NCI-H2196 (cell line): ENCODE data around the gene ELF5.

Experiments used
- DNase-seq: peaks from one replicate; lab custom pipeline; 2025; ENCODE audit not compliant: unreplicated experiment; lab: John Stamatoyannopoulos, UW

The ELF5 gene

DNA sequence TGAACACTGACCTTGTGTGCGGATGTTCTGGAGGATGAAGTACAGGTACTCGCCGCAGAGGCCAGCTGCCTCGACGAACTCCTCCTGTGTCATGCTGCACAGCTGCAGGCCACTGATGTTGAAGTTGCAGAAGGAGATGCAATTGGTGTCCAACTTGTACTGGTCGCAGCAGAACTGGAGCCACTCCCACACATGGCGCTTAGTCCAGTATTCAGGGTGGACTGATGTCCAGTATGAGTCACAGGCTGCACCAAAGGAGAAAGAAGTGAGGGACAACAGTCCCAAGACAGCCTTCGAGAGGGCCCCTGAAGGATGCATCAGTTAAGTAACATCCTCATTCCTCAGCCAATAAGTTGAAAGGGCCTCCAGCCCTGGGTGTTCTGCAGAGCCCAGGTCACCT lies 20.1 kb downstream of the ELF5 start:
- DNase-seq: no peak

DNA sequence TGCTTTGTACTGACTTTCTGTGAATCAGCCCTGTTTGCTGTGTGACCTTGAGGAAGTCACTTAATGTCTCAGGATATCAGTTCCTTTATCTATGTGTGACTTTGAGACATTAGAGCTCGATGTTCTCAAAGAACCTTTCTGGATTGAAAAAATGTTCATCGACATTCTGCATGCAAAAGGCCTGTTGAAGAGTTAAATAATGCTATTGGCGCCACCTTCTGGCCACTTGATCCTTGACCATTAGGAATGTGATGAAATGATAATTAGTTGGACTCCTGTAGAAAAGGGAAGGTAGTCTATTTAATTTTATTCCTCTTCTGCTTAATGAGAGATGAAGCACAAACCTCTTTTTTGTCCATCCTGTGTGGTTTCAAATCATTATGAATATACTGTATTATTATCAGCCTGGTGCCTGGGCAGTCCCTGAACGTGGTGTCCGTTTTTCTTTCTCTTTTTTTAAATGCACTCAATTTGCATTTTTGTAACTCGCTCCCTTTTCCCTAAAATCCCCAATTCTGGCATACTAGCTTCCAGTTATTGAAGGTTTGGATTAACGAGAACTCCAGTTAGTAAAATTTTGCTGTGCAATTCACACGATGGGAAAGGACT lies 20.7 kb downstream of the ELF5 start:
- DNase-seq: peak; percentile 78

DNA sequence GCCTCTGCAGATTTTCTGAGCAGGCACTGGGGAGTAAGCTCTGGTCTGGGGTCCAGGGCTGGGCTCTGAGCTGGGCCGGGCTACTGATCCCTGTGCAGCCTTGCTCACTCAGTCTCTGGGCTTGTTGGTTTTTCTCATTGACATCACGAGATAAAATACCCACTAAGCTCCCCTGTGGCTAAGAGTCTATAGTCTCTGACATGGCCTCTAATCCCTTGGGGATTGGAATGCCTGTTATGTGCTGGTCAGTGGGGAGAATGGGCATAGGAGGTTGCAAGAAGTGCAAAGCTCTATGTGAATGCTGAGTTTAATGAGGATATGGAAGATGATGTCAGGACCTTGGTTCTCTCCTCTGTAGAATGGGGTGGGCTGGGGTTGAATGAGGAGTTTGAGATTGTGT lies 23.3 kb downstream of the ELF5 start:
- no peak for DNase-seq

DNA sequence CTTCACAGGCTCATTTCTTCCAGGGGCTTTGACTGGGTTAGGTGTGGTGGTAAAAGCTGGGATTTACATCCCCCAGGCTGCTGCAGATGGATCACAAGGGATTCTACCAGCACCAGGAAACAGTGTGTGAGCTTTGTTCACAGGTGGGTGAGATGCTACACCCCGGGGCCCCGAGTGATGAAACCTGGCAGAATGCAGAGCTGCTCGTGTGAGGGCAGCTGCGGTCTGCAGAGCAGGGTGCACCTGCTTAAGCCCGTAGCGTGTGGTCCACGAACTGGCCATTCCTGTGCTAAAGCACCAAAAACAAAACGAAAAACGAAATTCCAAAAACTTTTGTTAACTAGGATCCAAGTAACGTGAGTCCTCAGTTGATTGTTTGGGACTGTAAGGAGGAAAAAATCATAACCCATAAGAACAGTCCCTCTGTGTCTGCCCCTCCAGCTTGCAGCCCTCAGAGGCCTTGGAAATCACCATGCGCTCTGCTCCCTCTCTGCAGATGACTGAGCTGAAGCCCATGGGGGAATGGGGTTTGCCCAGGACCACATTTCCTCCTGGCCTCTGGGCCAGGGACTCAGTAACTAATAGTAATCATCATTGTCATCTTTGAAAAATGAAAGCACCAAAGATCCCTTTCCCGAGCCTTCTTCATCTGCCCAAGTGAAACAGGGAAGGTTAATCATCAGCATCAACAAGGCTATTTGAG lies 24.6 kb downstream of the ELF5 start:
- DNase-seq: no peak

DNA sequence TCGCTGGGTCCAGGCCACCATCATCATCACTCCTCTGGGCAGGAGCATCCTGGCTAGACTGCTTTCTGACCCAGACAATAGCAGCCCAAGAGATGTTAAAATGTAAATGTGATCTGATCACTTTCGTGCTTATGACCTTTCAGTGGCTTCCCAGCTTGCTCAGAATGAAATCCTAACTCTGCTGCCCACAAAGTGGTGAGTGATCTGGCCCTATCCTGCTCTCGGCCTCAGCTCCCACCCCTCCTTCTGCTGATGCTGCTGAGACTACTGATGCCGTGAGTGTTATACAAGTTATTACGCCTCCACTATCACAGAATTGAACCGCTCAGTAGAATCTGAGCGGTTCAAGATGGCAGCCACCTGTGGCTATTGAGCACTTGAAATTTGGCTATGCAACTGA lies 26.2 kb downstream of the ELF5 start:
- DNase-seq: no peak

DNA sequence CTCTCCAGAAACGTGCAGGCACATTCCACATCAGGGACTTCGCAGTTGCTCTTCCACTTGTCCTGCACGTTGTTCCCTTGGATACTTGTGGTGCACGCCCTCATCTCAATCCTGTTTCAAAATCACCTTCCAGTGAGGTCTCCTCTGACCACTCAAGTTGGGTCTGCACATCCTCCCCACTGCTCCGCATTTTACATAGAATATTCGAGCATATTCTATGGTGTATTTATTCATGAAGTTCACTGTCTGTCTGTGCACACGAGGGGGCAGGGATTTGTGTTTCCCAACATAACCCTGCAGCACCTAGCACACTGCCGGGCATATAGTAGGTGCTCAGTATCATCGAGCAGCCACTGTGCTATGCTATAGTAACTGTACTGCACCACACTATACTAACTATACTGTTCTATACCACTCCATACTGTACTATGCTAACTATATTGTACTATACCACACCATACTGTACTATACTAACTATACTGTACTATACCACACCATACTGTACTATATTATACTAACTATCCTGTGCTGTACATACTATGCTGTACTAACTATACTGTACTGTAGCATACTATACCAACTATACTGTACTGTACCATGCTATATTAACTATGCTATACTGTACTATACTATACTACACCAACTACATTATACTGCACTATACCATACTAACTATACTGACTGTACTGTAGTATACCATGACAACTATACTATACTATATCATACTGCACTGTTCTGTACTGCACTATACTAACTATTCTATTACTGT lies 30.3 kb downstream of the ELF5 start:
- DNase-seq: no peak

DNA sequence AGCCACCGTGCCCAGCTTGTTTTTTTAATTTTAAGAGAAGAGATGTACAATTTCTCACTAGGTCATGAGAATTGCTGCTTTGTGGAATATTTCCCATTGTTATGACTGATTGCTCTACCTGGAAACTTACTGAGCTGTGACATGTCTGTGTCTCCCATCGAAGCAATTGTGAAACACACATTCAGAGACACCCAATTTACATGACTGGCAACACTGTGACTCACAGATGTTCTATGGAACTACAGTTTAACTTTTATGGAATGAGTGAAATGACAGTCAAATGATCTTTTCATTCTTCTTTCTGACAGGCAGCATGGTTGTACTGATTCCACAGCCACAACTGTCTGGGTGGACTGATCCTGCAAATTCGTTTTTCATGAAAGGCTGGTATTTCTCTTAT lies 32.3 kb downstream of the ELF5 start:
- no peak for DNase-seq

DNA sequence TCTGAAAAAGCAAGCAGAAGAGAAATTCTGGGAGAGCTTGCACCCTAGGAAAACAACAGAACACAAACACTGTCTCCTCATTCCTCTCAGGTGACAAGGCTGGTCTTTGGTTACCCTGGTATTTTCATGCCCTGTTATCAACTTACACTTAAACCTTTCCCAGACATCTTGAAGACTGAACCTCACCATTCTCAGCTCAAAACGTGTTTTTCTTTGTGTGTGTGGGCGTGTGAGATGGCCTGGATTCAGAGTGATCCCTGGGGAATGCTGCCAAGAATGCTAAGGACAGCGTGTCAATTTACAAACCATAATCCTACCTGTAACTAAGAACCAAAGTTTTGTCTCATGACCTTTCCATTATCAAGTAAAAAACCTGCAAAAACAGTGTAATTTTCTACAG lies 33.3 kb downstream of the ELF5 start:
- DNase-seq: no peak

DNA sequence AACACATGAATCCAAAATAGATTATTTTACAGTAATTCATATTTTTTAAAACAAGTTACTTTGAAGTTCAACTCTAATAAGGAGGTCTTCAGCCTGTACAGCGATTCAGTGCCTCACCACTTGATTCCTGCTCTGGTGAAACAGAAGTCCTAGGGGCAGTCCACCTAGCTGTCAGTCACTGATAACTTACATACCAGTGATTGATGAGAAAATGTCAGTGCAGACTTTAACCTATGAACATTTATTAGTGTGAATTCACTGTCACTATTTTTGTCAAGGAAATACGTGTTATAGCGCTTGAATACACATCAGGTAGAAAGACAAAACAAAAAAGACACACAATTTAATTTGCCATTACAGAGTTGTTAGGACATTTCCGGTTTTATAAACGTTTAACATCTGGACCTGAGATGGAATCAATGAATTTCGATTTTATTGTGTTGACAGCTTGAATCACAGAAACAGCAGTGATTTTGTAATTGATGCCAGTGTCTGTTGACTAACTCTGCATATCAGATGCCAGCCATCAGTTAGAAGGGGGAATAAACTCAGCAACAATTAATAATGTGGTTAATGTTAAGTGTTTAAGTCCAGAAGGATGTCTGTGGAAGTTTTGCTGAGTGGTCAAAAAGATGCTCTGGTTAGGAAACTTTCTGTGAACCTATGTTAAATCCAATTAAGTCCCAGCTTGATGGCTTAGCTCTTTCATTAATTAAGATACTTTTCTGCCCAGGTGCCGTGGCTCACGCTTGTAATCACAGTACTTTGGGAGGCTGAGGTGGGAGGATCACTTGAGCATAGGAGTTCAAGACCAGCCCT lies 34.5 kb downstream of the ELF5 start:
- DNase-seq: no peak

DNA sequence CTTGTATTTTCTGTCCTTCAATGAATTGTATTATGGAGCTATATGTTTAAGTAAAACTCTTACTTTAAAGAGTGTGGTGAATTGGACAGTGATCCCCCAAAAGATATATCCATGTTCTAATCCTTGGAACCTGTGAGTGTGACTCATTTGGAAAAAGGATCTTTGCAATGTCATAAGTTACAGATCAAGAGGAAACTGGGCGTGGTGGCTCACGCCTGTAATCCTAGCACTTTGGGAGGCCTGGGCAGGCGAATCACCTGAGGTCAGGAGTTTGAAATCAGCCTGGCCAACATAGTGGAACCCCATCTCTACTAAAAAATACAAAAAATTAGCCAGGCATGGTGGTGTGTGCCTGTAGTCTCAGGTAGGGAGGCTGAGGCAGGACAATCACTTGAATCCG lies 36.7 kb downstream of the ELF5 start:
- DNase-seq: no peak

DNA sequence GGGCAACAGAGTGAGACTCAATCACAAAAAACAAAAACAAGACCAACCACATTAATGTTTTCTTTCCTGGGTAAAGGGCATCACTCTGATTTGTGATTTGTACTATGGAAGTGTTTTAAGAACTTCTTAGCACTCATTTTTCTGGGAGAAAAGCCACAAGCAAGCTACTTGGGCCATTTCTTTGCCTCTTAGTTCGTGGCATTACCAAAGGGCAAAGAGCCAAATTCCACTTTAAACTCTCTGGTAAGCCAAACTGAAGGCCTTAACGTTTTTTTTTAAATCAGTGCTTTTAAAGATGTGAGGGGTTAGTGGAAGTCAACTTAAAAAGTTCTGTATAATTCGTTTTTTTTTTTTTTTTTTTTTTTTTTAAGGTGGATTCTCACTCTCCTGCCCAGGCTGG lies 37.9 kb downstream of the ELF5 start:
- DNase-seq: no peak

DNA sequence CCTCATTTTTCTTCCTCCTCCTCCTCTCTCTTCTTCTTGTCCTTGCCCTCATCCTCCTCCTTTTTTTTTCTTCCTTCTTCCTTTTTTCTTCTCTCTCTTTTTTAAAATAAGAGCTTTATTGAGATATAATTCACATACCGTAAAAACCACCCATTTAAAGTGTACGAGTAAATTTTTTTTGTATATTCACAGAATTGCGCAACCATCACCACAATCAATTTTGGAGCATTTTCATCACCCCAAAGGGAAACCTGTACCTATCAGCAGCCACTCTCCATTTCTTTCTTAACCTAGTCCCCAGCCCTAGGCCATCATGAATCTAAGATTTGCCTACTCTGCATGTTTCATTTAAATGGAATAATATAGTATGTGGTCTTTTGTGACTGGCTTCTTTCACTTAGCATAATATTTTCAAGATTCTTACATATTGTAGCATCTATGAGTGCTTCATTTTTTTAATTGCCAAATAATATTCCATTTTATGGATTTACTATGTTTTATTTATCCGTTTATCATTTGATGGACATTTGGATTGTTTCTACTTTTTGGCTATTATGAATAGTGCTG lies 39.9 kb downstream of the ELF5 start:
- no peak for DNase-seq

DNA sequence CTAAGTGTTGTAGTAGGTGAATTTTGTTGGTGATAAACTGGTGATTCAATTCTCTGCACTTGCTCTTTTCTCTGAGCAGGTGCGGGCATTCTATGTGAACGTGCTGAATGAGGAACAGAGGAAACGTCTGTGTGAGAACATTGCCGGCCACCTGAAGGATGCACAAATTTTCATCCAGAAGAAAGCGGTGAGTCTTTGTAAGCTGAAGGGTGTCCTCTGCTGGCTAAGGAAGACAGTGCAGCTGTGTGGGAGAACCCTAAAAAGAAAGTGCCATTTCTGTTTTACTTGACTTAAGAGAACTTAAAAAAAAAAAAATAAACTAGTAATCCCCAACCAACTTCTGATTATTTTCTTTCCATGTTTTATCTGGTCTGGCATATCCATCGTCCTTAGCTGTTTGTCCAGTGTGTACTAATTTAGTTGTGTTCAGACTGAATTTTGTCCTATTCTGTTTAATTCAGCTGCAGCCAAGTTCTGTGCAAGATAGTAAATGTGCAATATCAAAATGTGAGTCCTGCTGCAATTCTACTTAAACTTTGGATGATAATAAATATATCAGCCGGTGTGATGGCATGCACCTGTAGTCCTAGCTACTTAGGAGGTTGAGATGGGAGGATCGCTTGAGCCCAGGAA lies 45.3 kb downstream of the ELF5 start:
- DNase-seq: peak; percentile 40

DNA sequence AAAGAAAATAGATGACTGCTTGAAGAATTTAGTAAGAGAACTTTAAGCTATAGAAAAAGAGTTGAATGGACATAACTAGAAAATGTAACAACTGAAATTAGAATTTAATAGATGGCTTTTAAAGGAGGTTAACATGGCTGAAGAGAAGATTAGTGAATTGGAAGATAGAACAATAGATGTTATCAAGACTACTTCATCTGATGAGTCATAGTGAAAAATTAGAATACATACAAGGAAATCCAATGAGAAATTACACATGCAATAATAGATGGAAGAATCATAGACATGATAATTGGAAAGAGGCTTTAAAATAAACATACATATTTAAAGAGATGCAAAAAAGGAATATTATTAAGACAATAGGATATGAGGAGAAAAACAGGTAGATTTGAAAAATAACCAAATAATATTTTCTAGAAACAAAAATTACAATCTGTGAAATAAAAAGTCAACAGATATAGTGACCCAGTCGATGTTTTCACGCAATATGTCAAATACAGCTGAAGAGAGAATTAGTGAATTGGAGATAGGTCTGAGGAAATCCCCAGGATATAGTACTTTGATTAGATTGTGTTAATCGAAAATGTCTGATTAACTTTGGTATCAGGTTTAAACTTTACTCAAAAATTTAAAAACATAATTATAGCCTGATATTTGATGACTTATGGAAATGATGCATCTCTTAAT lies 46.6 kb downstream of the ELF5 start:
- no peak for DNase-seq

DNA sequence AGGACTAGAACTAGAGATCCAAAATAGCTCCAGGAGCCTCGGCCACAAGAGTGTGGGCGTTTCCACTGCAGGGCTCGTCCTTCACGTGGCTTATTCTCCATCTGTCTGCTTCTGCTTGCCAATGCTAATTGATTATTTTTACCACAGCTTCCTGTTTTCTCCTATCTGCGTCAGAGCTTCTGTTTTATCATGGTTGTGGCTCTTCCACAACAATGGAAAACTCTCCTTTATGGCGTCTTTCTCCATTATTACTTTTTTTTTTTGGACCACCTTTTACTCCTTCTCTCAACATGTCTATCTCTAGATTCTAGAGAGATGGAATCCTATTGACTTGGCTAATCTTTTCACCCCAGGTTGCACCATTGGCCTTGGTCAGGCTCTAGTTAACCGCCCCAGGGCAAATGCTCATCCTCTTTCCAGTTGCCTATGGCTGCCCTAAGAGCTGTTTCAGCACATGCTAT lies 49.0 kb downstream of the ELF5 start:
- no peak for DNase-seq

DNA sequence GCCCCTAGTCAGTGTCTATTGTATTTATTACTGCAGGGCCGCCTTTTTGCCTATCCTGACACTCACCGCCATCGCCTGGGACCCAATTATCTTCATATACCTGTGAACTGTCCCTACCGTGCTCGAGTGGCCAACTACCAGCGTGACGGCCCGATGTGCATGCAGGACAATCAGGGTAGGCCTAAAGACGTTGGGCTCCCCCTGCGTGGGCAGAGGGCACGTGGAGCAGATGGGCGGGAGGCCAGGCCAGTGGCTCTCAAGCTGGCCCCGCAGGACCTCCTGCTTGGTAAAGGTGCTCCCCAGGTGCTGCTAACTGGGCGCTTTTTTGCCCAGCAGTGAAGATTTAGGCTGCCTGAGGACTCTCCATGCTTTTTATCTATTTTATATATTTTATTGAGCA lies 52.4 kb downstream of the ELF5 start:
- DNase-seq: no peak

DNA sequence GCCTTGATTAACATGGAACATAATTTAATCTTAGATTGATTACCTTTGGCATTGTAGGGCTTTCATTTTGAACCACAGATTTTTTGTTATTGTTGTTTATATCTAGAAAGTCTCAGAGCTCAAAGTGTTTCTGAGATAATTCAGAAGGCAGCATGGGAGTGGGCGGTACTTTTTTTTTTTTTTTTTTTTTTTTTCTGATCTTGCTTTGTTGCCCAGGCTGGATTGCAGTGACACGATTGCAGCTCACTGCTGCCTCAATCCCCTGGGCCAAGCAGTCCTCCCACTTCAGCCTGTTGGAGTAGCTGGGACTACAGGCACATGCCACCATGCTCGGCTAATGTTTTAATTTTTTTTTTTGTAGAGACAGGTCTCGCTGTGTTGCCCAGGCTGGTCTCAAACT lies 53.3 kb downstream of the ELF5 start:
- no peak for DNase-seq

DNA sequence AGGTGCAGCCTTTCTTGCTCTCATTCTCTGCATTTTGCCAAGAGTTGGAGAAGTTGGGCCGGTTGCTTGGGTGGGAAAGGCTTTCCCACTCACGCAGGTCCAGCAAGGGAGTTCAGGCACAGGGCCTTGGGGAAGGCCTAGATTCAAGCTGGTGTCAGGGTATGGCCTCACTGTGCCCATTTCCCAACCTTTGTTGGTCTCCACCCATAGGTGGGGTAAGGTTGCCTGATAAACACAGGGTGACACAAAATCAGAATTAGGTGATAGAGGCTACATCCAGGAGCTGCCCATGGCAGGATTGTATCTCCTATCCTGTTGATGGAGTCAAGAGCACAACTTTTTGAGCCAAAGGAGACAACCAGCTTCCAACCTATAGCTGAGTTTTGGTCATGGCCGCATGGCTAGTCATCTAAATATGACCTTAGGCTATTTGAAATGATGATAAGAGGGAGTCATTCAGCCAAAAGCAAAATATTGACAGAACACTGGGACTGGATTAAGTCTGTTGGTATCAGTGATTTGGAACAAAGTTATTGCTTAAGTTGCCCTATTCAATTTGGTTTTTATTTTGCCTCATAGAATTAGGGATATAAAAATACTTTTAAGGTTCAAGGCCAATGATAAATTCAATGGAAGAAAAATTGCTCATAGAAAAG lies 54.0 kb downstream of the ELF5 start:
- no peak for DNase-seq

DNA sequence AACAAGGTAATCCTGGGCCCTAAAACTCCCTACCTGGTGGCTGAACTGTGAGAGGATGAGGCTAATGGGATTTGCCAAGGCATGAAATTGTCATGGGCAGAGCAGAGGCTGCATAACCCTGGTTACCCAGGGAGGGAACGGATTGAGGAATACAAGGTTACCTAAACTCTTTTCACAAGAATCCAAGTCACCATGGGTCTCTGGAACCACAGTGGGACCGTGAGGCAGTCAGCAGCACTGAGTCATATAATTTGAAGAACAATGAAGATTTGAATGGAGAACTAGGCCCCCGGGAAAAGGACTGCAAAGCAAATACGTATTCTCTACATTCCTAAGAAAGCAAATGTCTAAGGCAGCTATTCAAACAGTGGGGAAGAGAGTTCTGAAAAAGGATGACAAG lies 55.1 kb downstream of the ELF5 start:
- DNase-seq: no peak

DNA sequence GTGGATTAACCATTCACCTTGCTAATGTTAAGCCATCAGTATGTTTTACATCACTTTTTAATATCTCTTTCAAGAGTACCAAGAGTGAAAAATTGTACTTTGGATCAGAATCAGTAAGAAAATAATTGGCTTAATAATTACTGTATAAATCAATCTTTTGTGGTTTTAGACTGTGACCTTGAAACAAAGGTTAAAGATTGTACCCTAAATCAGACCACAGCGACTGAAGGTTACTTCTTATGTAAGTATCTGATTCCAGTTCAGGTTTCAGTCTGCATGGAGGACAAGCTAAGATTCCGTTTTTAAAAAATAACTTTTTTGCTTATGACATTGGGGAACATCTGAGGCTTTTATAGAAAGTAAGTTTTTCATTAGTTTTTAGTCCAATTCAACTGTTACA lies 56.0 kb downstream of the ELF5 start:
- DNase-seq: no peak
